Heart left ventricle (tissue), 16 donors: ENCODE results near the gene DACT1. TPM values are rescaled to one million over a fixed set of nuclear protein-coding genes. Genes with fewer than 3 reads are reported as not detected.

Experiments used
- ATAC-seq, 4 donors: fragments of 200-7000 bp; cut with Tn5 transposase; one replicate each; pipeline ENCODE4 v1.9.1; 2020 to 2022; ENCODE audit warnings: moderate library complexity in 4 of 4, mild to moderate bottlenecking in 3 of 4, moderate number of reproducible peaks in 1 of 4
- DNase-seq, 5 donors: peaks; one replicate each; pipeline ENCODE4 v3.0.0-alpha.2; 2020
- H3K27ac ChIP-seq, 12 donors: fragments of 200-600 bp; sonication (generic) in 4 of 12; one replicate each; pipeline versions ENCODE4 v1.5.0 to v1.8.0; 2016 to 2022; ENCODE audit warnings: mild to moderate bottlenecking in 2 of 12
- H3K27me3 ChIP-seq, 9 donors: fragments of 200-600 bp; sonication (generic) in 2 of 9; one replicate each; pipeline versions ENCODE4 v1.5.1 to v1.8.0; 2016 to 2022; ENCODE audit warnings: mild to moderate bottlenecking in 3 of 9
- H3K36me3 ChIP-seq, 9 donors: fragments of 200-600 bp; sonication (generic) in 2 of 9; one replicate each; pipeline versions ENCODE4 v1.5.0 to v1.8.0; 2018 to 2022; ENCODE audit warnings: mild to moderate bottlenecking in 2 of 9
- H3K4me1 ChIP-seq, 12 donors: fragments of 200-600 bp; sonication (generic) in 4 of 12; one replicate each; pipeline versions ENCODE4 v1.5.0 to v1.8.0; 2016 to 2022; ENCODE audit warnings: mild to moderate bottlenecking in 3 of 12
- H3K4me3 ChIP-seq, 12 donors: fragments of 200-600 bp; sonication (generic) in 4 of 12; one replicate each; pipeline versions ENCODE4 v1.5.0 to v1.8.0; 2017 to 2022; ENCODE audit warnings: mild to moderate bottlenecking in 9 of 12, moderate library complexity in 4 of 12
- H3K9me3 ChIP-seq, 12 donors: fragments of 200-600 bp; sonication (generic) in 4 of 12; one replicate each; pipeline versions ENCODE4 v1.5.0 to v1.8.0; 2016 to 2022; ENCODE audit warnings: mild to moderate bottlenecking in 1 of 12
- CTCF ChIP-seq, 12 donors: fragments of 200-600 bp; sonication (generic) in 4 of 12; IDR thresholded peaks; one replicate each; pipeline versions ENCODE4 v1.5.0 to v1.8.0; 2018 to 2022; ENCODE audit warnings: antibody characterized with exemption in 12 of 12, mild to moderate bottlenecking in 5 of 12
- POLR2A ChIP-seq, 2 donors: fragments of 450-650 bp; IDR thresholded peaks; one replicate each; pipeline ENCODE4 v1.6.1; 2017; ENCODE audit warnings: antibody characterized with exemption in 2 of 2, mild to moderate bottlenecking in 2 of 2, moderate library complexity in 2 of 2
- WGBS, 4 donors: extraction: QIAGEN DNeasy Blood & Tissue Kit in 2 of 4; methylation state at CpG; one replicate each; pipeline versions ENCODE4 v1.1.5 to v1.1.7; 2013 to 2018; 5-methylcytosine and 5-hydroxymethylcytosine counted together
- intact Hi-C, 10 donors: fragments of 100-400 bp; cut with DNase I; formaldehyde crosslinking; loops; one replicate each; pipeline versions ENCODE4 v1.11.1 to v1.14.2; 2022
- polyA plus RNA-seq, 2 donors: library from polyadenylated mRNA; stranded (reverse); fragments of 200-250 nt; gene quantifications; one replicate each; pipeline ENCODE4 v1.2.3, GENCODE V29; 2013
- total RNA-seq, 9 donors: library from RNA; depleted of rRNA in 2 of 9; stranded (reverse); fragments of >200 nt in 2 of 9; fragmentation: NEBNext Ultra II Directional in 3 of 9; extraction: Animal tissue kit (Norgen Biotek cat#: 25700) in 3 of 9; gene quantifications; one replicate each; pipeline versions ENCODE4 v1.1.0 to v1.2.4, GENCODE V29; 2016 to 2023
- donor health status: ischemic (EF 13 %, LVEDD 7.1; RV severe dilation, severe dysfunction).
- donor health status: healthy with polysubstance abuse.
- donor health status: DM: no; HTN: yes; CAD: no.
- donor health status: DM: no; HTN: no; CAD: no.
- donor health status: ischemic (EF 25% LVEDD 6.9; RV normal size, moderate dysfunction).
- donor health status: ischemic (EF 25% LVEDD 5.7; RV mildly dilated, moderate dysfunction).
- donor health status: healthy.
- donor health status: DM: yes; HTN: yes; CAD: no.
- donor health status: ischemic (EF 35%, LVEDD 5.7; RV mildly dilated, moderate dysfunction).
- donor health status: nonischemic (EF 11% LVEDD 7.7; RV severe dilation, severe dysfunction).
- donor health status: DM: yes; HTN: yes; CAD: no.
- donor health status: PGD.
- donor health status: ischemic (EF 29% LVEDD 5.4; RV normal size, mild dysfunction).
- donor health status: nonischemic (EF 23%, LVEDD 6.1; RV moderate dilation, normal function).

Gene DACT1
- total and polyA plus RNA-seq, 11 donors: 0.57 to 7.2 (median 3.0) TPM

GRCh38 chr14:58671024-58671423 lies 33.3 kb downstream of the DACT1 start:
- Histone ChIP-seq H3K36me3 (no peaks in the 10 kb centered on the region), H3K4me1 (peaks cover 0 to 12% (median 0%) of the 10 kb centered on the region in 12 donors), H3K9me3 (no peaks in the 10 kb centered on the region), H3K27me3 (no peaks in the 10 kb centered on the region), H3K4me3 (no peak overlapping the region), H3K27ac (no peak overlapping the region)
- no peak for TF ChIP-seq CTCF (IDR thresholded peaks at IDR 0.05)
- no peak for TF ChIP-seq POLR2A (IDR thresholded peaks at IDR 0.05)
- 47 to 98% (median 96%) methylated on average over 1 of the region's 1 CpG for WGBS, 4 donors
- DNase-seq (no peak), ATAC-seq (no peak)
- intact Hi-C loops: no loop called here

- Histone ChIP-seq H3K9me3 (no peaks in the 10 kb centered on the region), H3K27ac (no peak overlapping the region), H3K4me1 (peaks cover 0 to 12% (median 0%) of the 10 kb centered on the region in 12 donors), H3K4me3 (no peak overlapping the region), H3K36me3 (no peaks in the 10 kb centered on the region), H3K27me3 (no peaks in the 10 kb centered on the region)
- TF ChIP-seq CTCF (IDR thresholded peaks at IDR 0.05) (no peak), POLR2A (IDR thresholded peaks at IDR 0.05) (no peak)
- no peak for ATAC-seq
- no peak for DNase-seq
- WGBS, 4 donors: 74 to 83% (median 77%) methylated on average over 4 of the region's 4 CpGs
- intact Hi-C loops: no loop called here
Measured at GRCh38 chr14:58671436-58671835, 33.7 kb downstream of the DACT1 start.

- 87 to 90% (median 88%) methylated on average over 2 of the region's 2 CpGs for WGBS, 4 donors
- Histone ChIP-seq H3K9me3 (no peaks in the 10 kb centered on the region), H3K4me3 (no peak overlapping the region), H3K4me1 (peaks cover 0 to 8% (median 0%) of the 10 kb centered on the region in 12 donors), H3K27ac (no peak overlapping the region), H3K36me3 (no peaks in the 10 kb centered on the region), H3K27me3 (no peaks in the 10 kb centered on the region)
- no peak for TF ChIP-seq CTCF (IDR thresholded peaks at IDR 0.05)
- TF ChIP-seq POLR2A (IDR thresholded peaks at IDR 0.05): no peak
- intact Hi-C loops: no loop called here
- no peak for DNase-seq
- no peak for ATAC-seq
Measured at GRCh38 chr14:58673722-58674121, 36.0 kb downstream of the DACT1 start.

- DNase-seq: no peak
- no peaks in the 10 kb centered on the region for H3K36me3 ChIP-seq
- no peaks in the 10 kb centered on the region for H3K9me3 ChIP-seq
- TF ChIP-seq POLR2A (IDR thresholded peaks at IDR 0.05) (no peak), CTCF (IDR thresholded peaks at IDR 0.05) (no peak)
- H3K27ac ChIP-seq: no peak overlapping the region
- no peak overlapping the region for H3K4me3 ChIP-seq
- ATAC-seq: no peak
- no peaks in the 10 kb centered on the region for H3K4me1 ChIP-seq
- intact Hi-C loops: no loop called here
- 75 to 89% (median 82%) methylated on average over 5 of the region's 5 CpGs for WGBS, 4 donors
- H3K27me3 ChIP-seq: no peaks in the 10 kb centered on the region
Measured at GRCh38 chr14:58677001-58677400, 39.2 kb downstream of the DACT1 start.
